NK-92 treated with Interleukin-12 subunit alpha and Interleukin-12 subunit beta, amount 100 ng/mL, for 24 hours (cell line): ENCODE data around the gene LILRB3.
A peak's percentile ranks its signal among the peaks of the same experiment; 100 is the strongest.
"Not testable (repeated sequence)": the region's sequence is repeated elsewhere in the genome, so short reads cannot be mapped to it uniquely, and the experiment has no call there.

ENCODE experiments used
- DNase-seq: peaks from one replicate; lab custom pipeline; 2025; lab: John Stamatoyannopoulos, UW

LILRB3 gene

DNA sequence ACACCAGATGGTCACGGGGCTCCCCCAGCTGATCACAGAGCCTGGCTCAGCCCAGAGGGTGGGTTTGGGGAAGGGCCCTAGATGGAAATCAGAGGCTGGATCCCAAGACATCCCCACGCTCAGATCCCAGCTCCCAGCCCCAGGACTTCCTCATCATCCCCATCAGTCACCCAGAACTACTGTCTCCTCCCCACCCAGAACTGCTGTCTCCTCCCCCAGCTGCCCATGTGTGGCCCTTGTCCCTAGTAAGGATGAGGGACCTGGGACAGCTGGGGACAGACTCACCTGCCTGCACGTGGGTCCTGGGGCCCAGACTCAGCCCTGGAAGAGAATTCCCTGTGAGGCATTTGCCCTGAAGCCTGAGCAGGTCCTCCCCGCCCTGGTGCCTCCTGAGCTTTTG lies 19.4 kb upstream of the LILRB3 start:
- not testable (repeated sequence) for DNase-seq

DNA sequence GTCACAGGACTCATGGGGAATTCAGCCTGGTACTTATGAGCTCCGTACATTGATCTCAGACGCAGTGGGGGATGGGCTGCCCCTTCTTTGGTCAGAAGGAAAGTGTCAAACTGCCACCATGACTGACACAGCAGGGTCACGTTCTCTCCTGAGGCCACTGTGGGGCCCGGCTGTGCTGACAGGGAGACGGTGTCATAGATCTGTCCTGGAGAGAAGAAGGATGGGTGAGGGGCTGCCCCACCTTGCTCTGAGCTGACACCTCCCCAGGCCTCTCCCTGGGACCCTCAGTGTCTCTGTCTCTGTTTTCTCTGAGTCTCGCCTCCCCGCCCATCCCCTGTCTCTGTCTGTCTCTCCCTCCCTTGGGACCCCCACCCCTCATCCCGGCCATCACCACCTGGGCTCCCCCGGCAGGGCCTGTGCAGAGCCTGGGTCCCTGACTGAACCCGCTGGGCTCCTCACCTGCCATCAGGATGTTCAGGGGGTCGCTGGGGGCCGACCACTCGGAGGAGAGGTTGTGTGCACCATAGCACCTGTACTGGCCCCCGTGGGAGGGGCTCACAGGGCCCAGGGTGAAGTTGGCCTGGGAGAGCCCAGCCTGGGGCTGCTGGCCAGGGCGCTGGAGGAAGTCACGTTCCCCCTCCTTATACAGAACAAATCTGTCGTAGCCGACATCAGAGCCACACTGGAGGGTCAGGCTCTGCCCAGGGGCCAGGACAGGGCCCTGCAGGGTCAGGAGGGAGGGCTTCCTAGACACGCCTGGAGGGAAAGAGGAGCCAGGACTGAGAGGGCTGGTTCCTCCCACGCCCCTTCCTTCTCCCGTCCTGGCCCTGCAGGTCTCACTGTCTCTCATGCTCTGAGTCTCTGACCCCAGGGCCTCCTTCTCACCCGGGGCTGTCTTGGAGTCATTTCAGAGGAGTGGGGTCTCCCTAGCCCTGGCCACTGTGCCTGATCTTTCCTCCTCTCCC lies 17.8 kb upstream of the LILRB3 start:
- DNase-seq, result not testable (repeated sequence)

DNA sequence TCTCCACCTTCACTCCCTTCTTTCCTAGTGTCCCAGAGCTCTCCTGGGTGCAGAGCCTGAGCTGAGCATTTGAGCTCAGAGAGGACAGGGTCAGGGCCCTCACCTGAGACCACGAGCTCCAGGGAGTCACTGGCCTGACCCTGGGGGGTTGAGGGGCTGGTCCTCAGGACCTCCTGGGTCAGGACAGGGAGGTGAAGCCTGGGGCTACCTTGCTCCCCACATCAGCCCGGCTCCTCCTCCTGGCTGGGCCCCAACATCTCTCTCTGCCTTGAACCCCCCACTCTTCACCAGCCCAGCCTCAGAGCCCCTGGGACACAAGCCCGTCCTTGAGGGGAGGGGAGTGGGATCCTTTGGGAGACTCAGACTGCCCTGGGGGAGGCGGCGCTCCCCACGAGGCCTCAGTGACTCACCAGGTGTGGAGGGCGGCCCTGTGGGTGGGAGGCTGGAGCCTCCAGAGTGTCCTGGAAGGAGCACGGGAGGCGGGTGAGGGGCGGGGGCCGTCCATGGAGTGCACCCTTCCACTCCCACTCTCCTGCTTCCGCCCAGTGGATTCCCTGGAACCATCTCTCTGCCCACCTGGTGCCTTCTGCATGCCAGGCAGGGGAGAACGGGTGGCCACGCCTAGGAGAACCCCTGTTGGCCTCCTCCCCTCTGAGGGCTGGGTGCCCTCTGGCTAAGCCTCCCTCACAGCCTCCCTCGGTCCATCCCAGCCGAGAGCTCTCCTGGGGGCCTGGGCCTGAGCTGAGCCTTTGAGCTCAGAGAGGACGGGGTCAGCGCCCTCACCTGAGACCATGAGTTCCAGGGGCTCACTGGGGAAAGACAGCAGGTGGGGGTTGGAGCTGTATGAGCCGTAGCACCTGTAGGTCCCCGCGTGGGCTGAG lies 16.9 kb upstream of the LILRB3 start:
- DNase-seq, result not testable (repeated sequence)

- no peak for DNase-seq
Observed at GRCh38 chr19:54233941-54234340, 11.1 kb upstream of the LILRB3 start.

GRCh38 chr19:54231077-54231931 lies 8.5 kb upstream of the LILRB3 start:
- peak; percentile 42 for DNase-seq

DNA sequence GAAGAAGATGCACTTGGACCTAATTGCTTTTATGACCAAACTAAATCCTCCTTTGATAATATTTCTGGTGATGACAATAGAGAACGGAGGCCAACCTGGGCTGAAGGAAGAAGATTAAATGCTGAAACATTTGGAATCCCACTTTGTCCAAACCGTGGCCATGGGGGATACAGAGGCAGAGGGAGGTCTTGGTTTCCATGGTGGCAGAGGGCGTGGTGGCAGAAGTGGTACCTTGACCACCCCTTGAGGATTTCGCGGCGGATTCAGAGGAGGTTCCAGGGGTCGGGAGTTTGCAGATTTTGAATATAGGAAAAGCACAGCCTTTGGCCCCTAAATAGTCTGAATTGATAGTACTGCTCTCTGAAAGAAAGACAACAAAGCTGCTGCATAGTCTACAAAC lies 7.2 kb upstream of the LILRB3 start:
- no peak for DNase-seq

- DNase-seq, result no peak
Observed at GRCh38 chr19:54229146-54229545, 6.3 kb upstream of the LILRB3 start.

GRCh38 chr19:54224619-54225018 lies 1.8 kb upstream of the LILRB3 start:
- DNase-seq, result not testable (repeated sequence)

- not testable (repeated sequence) for DNase-seq
Observed at GRCh38 chr19:54223937-54224281, 1.1 kb upstream of the LILRB3 start.

- not testable (repeated sequence) for DNase-seq
Observed at GRCh38 chr19:54223277-54223936, 600 bp upstream of the LILRB3 start.

DNA sequence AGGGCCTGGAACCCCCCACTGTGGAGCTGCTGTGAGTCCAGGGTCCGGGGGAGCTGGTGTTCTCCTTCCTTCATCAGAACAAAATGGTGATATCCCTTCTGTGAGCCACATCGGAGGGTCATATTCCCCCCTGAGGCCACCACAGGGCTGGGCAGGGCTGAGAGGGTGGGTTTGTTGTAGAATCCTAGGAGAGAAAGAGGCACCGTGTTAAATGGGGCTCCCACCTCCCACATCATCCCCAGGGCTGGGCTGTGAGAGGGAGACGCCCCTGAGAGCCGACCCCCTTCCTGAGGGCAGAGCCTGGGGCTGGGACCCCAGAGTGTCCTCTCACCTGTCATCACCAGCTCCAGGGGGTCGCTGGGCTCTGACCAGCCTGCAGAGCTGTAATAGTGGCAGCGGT lies 860 bp downstream of the LILRB3 start:
- DNase-seq, result not testable (repeated sequence)

GRCh38 chr19:54219702-54220101 lies 3.1 kb downstream of the LILRB3 start:
- DNase-seq, result not testable (repeated sequence)

- DNase-seq, result no peak
Observed at GRCh38 chr19:54218960-54219661, 3.7 kb downstream of the LILRB3 start.

- DNase-seq, result no peak
Observed at GRCh38 chr19:54218259-54218658, 4.5 kb downstream of the LILRB3 start.

DNA sequence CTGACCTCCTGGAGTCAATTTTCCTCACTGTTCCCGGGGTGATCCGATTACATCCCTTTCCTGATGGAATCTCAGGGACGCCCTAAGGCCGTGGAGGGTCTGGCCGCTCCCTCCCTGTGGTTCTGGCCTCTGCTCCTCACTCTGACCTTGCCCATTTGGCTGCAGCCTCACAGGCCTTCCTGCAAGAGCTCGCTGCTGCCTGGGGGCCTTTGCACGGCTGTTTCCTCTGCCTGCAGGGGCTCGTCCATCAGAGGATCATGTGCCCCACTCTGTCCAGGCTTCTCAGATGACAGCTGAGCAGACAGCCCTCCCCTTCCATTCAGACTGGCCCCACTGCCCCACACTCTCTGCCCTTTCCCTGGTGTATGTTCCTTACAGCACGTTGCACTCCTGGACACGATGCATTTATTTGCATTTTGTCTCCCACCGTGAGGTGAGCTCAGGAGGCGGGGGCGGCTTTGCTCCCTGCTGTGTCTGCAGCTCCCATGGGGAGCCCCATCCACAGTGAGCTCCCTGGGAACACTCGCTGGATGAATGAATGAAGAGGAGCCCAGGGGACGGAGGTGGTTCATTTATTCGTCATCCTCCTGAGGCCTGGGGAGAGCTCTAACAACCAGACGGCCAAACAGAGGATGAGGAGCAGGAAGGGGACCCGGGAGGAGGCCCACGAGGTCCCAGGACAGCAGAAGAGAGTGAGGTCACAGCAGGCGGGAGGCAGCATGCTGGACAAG lies 5.1 kb downstream of the LILRB3 start:
- DNase-seq, result not testable (repeated sequence)

DNA sequence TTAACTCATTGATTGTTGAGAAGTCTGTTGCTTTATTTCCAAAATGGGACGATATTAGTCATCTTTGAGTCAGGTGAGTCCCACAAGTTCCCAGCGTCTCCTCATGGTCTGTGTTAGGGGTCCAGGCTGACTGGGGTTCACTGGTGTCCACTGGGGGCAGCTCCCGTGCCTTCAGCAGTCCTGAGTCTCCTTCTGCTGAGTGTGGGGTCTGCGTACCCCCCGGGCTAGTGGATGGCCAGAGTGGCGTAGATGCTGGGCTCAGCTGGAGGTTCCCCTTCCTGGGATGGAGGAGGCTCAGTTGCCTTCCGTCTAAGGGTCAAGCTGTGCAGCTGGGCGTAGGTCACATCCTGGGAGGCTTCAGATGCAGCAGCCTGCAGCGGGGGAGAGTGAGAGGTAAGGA lies 5.9 kb downstream of the LILRB3 start:
- DNase-seq, result no peak

- DNase-seq, result not testable (repeated sequence)
Observed at GRCh38 chr19:54214734-54215133, 8.1 kb downstream of the LILRB3 start.

DNA sequence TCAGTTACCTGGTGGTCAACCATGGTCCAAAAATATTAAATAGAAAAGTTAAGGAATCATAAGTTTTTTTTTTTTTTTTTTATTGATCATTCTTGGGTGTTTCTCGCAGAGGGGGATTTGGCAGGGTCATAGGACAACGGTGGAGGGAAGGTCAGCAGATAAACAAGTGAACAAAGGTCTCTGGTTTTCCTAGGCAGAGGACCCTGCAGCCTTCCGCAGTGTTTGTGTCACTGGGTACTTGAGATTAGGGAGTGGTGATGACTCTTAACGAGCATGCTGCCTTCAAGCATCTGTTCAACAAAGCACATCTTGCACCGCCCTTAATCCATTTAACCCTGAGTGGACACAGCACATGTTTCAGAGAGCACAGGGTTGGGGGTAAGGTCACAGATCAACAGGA lies 8.6 kb downstream of the LILRB3 start:
- DNase-seq, result not testable (repeated sequence)

GRCh38 chr19:54211235-54211634 lies 11.6 kb downstream of the LILRB3 start:
- DNase-seq, result no peak
